ENCODE measurements around the gene S100A7A.
"Not testable (repeated sequence)": the region's sequence is repeated elsewhere in the genome, so short reads cannot be mapped to it uniquely, and the experiment has no call there.

S100A7A gene

GRCh38 chr1:153428073-153428638 is 11.8 kb downstream of the S100A7A start:
- no peak for DNase-seq

DNA sequence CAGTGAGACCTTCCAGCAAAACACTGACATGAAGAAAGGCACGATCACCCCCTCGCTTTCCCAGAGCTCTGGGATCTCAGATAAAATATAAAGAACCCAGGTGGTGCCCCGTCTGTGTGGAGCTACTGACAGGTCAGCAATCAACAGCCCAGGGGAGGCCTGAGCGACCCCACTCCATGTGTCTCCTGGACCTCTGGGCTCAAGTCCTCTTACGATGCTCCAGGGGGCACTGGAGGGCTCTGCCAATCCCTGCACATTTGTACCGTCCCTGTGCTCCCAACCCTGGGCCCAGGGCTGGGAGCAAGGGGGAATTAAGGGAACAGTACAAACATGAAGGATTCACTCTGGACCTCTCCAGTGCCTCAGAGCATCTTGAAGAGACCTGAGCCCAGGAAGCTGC is 12.5 kb downstream of the S100A7A start:
- DNase-seq, result no peak

DNA sequence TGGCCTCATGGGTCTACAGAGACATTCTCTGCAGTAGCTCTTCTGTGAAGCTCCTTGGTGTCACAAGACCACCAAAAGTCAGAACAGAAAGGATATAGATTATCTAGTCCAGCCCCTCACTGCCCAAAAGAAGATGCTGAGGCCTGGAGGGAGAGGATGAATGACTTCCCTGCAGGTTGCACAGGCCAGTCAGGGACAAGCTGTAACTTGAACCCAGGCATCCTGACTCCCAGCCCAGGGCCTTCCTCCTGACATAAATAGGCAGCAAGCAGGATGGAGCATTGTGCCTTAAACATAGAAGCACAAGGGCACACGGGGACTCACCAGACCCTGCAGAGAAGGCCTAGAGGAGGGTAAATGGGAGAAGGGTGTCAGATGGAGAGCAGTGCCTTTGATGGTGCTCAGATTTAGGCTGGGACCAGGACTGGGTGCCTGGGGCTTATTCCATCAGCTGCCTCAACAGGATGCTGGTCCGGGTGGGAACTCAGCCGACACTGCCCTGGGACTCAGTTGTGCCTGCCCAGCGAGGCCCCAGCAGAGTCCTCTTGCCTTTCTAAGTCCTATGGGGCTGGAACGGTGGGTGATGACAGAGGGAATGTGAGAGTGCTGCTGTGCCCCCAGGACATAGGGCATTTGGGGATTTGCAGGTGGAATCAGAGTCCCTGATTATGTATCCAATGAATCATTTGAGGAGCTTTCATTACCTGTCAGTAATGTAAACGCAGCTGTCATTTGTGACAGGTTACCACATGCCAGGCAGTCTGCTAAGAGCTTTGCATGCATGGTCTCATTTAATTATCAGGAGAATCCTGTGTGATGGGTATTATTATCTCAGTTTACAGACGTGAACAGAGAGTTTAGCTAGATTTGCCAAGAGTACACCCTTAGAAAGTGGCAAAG is 13.2 kb downstream of the S100A7A start:
- no peak for DNase-seq

- DNase-seq, result no peak
Measured at GRCh38 chr1:153430166-153430553, 13.8 kb downstream of the S100A7A start.

DNA sequence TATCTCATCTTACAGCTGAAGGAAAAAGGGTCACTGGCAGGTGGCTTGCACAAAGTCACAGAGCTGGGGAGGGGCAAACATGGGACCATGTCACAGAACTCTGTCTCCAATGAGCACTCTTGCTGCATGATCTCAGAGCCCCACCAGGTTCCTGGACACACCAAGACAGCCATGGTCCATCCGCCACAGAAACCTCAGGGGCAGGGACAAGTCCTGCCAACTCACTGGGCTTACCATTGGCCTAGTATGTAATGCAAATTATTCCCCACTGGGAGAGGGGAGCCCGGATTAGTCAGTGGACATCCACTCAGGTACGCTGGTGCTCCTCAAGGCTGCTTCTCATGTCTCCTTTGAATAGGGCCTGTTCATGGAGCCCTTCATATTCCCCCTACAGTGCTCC is 14.2 kb downstream of the S100A7A start:
- no peak for DNase-seq

- no peak for DNase-seq
Measured at GRCh38 chr1:153431002-153431401, 14.7 kb downstream of the S100A7A start.

GRCh38 chr1:153431427-153431826 is 15.1 kb downstream of the S100A7A start:
- no peak for DNase-seq

- DNase-seq, result no peak
Measured at GRCh38 chr1:153431928-153432327, 15.6 kb downstream of the S100A7A start.

- DNase-seq, result no peak
Measured at GRCh38 chr1:153432874-153433681, 16.8 kb downstream of the S100A7A start.

- DNase-seq, result no peak
Measured at GRCh38 chr1:153434746-153435455, 18.6 kb downstream of the S100A7A start.

DNA sequence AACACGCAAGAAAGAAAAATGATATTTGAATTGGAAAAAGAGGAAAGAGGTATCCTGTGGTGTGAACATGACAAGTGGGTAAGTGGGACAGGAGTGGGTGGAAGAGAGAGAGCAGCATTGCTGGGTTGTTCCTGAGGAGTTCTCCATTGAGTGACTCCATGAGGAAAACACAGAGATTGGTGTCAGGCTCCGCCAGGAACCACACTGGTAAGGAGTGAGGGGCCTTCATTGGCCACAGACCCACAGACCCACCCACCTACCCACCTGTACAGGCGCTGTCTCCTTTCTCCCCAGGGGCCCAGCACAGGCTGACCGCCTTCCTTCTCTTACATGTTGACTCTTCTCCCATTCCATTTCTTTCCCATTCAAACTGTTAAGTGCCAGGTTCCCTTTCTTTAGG is 20.9 kb downstream of the S100A7A start:
- DNase-seq, result no peak

- no peak for DNase-seq
Measured at GRCh38 chr1:153438599-153438998, 22.3 kb downstream of the S100A7A start.

DNA sequence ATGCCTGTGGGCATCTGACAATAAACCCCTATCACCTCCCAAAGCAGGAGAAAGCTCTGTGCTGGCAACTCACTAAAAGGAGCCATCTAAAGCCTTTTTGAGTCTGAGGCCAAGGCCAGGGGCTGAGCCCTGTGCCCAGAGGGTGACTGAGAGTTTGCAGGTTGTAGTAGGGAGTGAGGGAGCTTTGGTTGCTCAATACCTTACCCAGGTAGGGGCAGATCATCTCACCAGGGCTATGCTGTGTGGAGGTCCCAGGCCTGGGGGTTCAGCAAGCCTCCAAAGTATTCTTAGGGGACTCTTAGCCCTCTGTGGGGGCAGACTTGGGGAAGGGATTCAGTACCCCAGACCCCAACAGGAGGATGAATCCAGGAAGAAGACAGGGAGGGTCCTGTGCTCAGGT is 23.0 kb downstream of the S100A7A start:
- no peak for DNase-seq

- no peak for DNase-seq
Measured at GRCh38 chr1:153441238-153441755, 25.0 kb downstream of the S100A7A start.

- no peak for DNase-seq
Measured at GRCh38 chr1:153443486-153443885, 27.2 kb downstream of the S100A7A start.

DNA sequence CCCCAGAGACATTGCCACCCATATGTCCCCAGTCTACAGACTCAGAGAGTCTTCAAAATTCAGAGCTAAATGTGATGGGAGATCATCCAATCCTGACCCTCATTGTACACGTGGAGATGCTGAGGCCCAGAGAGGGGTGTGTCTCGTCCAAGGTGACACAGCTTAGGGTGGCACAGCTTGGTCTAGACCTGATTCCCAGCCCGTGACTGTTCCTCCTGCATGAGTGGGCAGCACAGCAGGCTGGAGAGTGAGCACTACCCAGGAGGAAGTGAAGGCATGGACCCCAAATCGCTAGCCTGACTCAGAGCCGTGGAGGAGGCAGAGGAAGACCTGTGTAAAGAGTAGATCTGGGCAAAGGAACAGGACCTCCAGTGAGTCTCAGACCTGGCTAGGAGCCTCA is 27.8 kb downstream of the S100A7A start:
- DNase-seq, result no peak

GRCh38 chr1:153447498-153448170 is 31.3 kb downstream of the S100A7A start:
- no peak for DNase-seq

- not testable (repeated sequence) for DNase-seq
Measured at GRCh38 chr1:153448851-153449250, 32.5 kb downstream of the S100A7A start.

- DNase-seq, result no peak
Measured at GRCh38 chr1:153456396-153456795, 40.1 kb downstream of the S100A7A start.

GRCh38 chr1:153459655-153460054 is 43.3 kb downstream of the S100A7A start:
- DNase-seq, result no peak

DNA sequence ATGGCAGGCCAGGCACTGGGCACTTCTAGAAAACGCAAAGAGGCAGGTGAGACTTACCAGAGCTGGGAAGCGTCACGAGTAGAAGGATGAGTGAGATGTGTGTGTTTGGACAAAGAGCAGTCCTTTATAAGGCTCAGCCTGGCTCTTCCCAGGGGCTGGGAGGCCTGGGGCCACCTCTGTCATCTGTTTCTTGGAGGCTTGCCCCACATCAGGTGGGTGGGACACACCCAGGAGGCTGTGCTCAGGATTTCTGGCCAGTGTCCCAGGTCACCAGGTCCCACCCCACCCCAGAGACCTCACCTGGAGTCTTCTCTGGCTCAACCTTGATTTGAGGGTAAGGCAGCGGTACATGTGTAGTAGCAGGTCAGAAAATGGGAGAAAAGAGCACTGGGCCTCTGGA is 44.2 kb downstream of the S100A7A start, which contains the start of gene S100A7:
TSS of gene S100A7 (minus strand) at position 101 of the 400 bp plus-strand sequence. CDS start 1,638 bp downstream, outside the sequence.
- DNase-seq, result no peak

DNA sequence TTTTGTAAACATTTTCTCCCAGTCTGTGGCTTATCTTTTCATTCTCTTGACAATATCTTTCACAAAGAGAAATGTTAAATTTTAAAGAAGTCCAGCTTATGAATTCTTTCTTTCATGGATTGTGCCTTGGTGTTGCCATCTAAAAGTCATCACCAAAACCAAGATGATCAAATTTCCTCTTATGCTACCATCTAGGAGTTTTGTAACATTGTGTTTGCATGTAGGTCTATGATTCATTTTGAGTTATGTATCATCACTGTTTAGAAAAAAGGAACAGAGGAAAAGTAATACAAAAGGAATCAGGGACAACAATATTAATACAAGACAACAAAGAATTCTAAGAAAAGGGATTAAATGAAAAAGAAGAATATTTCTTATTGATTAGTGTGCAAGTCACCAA is 46.4 kb downstream of the S100A7A start:
- DNase-seq, result not testable (repeated sequence)
